Activated CD4-positive, alpha-beta T cell treated with anti-CD3 and anti-CD28 coated beads for 36 hours (primary cell): ENCODE data around the gene RB1. TPM values are rescaled to one million over a fixed set of nuclear protein-coding genes. Genes with fewer than 3 reads are reported as not detected.

Experiments
- ATAC-seq: fragments of 200-7000 bp; cut with Tn5 transposase; one replicate; pipeline ENCODE4 v1.10.0; 2021; ENCODE audit warnings: mild to moderate bottlenecking, moderate library complexity
- CTCF ChIA-PET: fragments of 350-600 bp; sonication (Branson Sonifier 250); formaldehyde crosslinking; loops from one replicate; lab custom pipeline; 2021; ENCODE audit warnings: antibody characterized with exemption; lab: Charles Lee
- POLR2A ChIA-PET: fragments of 350-600 bp; sonication (Branson Sonifier 250); formaldehyde crosslinking; loops from one replicate; lab custom pipeline; 2021; ENCODE audit warnings: antibody characterized with exemption, inconsistent platforms; lab: Charles Lee
- DNase-seq: peaks from one replicate; pipeline ENCODE4 v3.0.0-alpha.2; 2020
- H3K27ac Mint-ChIP-seq: one replicate; pipeline ENCODE4 v1.8.0; 2021; ENCODE audit warnings: mixed read lengths
- H3K27me3 Mint-ChIP-seq: one replicate; pipeline ENCODE4 v1.8.0; 2021; ENCODE audit warnings: mixed read lengths
- H3K36me3 Mint-ChIP-seq: one replicate; pipeline ENCODE4 v1.8.0; 2021; ENCODE audit warnings: low read depth, mixed read lengths
- H3K4me1 Mint-ChIP-seq: one replicate; pipeline ENCODE4 v1.8.0; 2021; ENCODE audit warnings: mixed read lengths
- H3K4me3 Mint-ChIP-seq: one replicate; pipeline ENCODE4 v1.8.0; 2021; ENCODE audit warnings: mild to moderate bottlenecking, moderate library complexity, mixed read lengths
- H3K9me3 Mint-ChIP-seq: one replicate; pipeline ENCODE4 v1.8.0; 2021; ENCODE audit warnings: low read depth, mixed read lengths
- intact Hi-C, 2 experiments: fragments of 100-400 bp; cut with DNase I in 1 of 2; cut with micrococcal nuclease in 1 of 2; formaldehyde crosslinking; loops; one replicate each; pipeline versions ENCODE4 v1.14.2 to v1.15.1; 2022 to 2024; cut with DNase I, micrococcal nuclease
- total RNA-seq, 2 experiments: library from RNA; stranded (reverse); gene quantifications; one replicate each; pipeline ENCODE4 v1.2.3, GENCODE V29; 2021

The RB1 gene
- total RNA-seq, 2 experiments from 2014 or later = 26.9 to 32.8 TPM

GRCh38 chr13:48393698-48394085 lies 90.1 kb downstream of the RB1 start:
- no peaks in the 10 kb centered on the region for H3K27me3 Mint-ChIP-seq
- peaks cover 14% of the 10 kb centered on the region for H3K9me3 Mint-ChIP-seq
- no peak overlapping the region for H3K27ac Mint-ChIP-seq
- intact Hi-C loops = no loop called here
- H3K36me3 Mint-ChIP-seq = peaks cover 57% of the 10 kb centered on the region
- POLR2A ChIA-PET = no interaction called here
- CTCF ChIA-PET = no interaction called here
- ATAC-seq = no peak
- peaks cover 5% of the 10 kb centered on the region for H3K4me1 Mint-ChIP-seq
- H3K4me3 Mint-ChIP-seq = no peak overlapping the region
- no peak for DNase-seq

GRCh38 chr13:48397744-48398143 lies 94.2 kb downstream of the RB1 start:
- CTCF ChIA-PET = interaction anchor here (1.1 kb wide), 1 partner anchor 182 kb away, joined by 3 read pairs; no protein-coding TSS in a partner anchor
- POLR2A ChIA-PET = no interaction called here
- peaks cover 8% of the 10 kb centered on the region for H3K9me3 Mint-ChIP-seq
- intact Hi-C loops = no loop called here
- no peaks in the 10 kb centered on the region for H3K27me3 Mint-ChIP-seq
- H3K36me3 Mint-ChIP-seq = peaks cover 37% of the 10 kb centered on the region
- ATAC-seq (no peak), DNase-seq (no peak)
- no peak overlapping the region for H3K27ac Mint-ChIP-seq
- peaks cover 29% of the 10 kb centered on the region for H3K4me1 Mint-ChIP-seq
- no peak overlapping the region for H3K4me3 Mint-ChIP-seq

DNA sequence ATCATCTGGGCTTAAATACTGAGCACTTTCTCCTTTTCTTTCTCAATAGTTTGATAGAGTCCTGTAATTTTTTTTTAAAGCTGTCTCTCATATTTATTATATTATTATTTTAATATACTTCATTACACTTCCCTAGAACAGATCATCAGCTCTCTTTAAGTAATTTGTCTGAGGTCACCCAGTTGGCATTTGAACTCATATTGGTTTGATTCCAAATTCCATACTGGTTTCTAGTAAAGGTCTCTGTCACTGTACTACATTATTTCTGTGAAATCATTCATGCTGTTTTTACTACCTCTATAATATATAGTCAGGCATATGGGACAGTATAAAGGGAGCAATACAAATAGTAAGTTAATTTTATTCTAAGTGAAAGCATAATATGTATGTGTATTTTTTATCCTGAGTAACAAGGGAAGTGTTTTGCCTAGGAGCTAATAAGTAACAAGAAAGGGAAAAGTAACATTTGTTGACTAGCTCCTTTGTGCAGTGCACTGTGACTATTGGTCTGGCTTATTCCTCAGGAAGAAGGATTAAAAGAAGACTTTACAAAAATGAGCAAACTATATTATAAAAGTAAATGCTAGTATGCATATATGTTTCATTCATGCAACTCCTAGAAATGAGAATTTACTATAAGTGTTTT lies 95.0 kb downstream of the RB1 start:
- Mint-ChIP-seq H3K4me3 (no peak overlapping the region), H3K4me1 (peaks cover 36% of the 10 kb centered on the region), H3K9me3 (peaks cover 8% of the 10 kb centered on the region), H3K27me3 (no peaks in the 10 kb centered on the region), H3K27ac (no peak overlapping the region), H3K36me3 (peaks cover 29% of the 10 kb centered on the region)
- ATAC-seq = no peak
- DNase-seq = no peak
- ChIA-PET CTCF (interaction anchor here (1.1 kb wide), 1 partner anchor 182 kb away, joined by 3 read pairs; no protein-coding TSS in a partner anchor), POLR2A (no interaction called here)
- intact Hi-C loops = no loop called here

DNA sequence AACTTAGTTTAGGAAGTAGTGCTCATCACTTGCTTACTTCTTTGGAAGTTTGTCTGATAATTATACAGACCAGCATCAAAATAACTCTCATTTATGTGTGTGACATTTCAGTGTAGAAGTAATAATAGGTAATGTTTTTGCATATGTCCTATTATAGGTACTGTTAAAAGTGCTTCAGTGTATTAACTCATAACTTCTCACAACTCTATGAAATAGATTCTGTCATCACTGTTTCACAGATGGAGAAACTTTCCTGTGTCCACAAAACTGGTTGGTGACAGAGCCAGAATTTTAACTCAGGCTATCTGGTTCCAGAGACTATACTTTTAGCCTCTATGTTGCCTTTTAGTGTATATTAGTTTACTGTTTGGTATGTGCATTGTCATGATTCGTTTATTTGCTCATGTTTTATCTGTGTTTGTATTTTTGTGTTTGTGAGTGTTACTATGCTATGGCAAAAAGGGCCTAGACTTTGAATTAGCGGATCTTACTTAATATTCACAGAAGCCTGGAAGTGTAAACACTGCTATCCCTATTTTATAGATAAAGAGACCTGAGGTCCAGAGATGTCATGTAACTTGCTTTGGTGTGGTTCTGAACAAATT lies 96.6 kb downstream of the RB1 start:
- peaks cover 8% of the 10 kb centered on the region for H3K9me3 Mint-ChIP-seq
- H3K36me3 Mint-ChIP-seq = peaks cover 22% of the 10 kb centered on the region
- POLR2A ChIA-PET = no interaction called here
- ATAC-seq = no peak
- H3K27me3 Mint-ChIP-seq = no peaks in the 10 kb centered on the region
- peaks cover 47% of the 10 kb centered on the region for H3K4me1 Mint-ChIP-seq
- H3K4me3 Mint-ChIP-seq = no peak overlapping the region
- DNase-seq = no peak
- H3K27ac Mint-ChIP-seq = no peak overlapping the region
- intact Hi-C loops = loop anchor here (5.0 kb wide), 4 partner anchors 163 to 363 kb away; partner anchors contain the start of gene NUDT15 (in 1 of the 2)
- CTCF ChIA-PET = no interaction called here

GRCh38 chr13:48400850-48401291 lies 97.3 kb downstream of the RB1 start:
- ATAC-seq = peak; percentile 21
- Mint-ChIP-seq H3K9me3 (peaks cover 4% of the 10 kb centered on the region), H3K27ac (peak overlapping the region; percentile 1), H3K27me3 (no peaks in the 10 kb centered on the region), H3K4me1 (peaks cover 53% of the 10 kb centered on the region), H3K36me3 (peaks cover 16% of the 10 kb centered on the region), H3K4me3 (no peak overlapping the region)
- ChIA-PET POLR2A (no interaction called here), CTCF (no interaction called here)
- intact Hi-C loops = loop anchor here (5.0 kb wide), 4 partner anchors 164 to 364 kb away; partner anchors contain the start of gene NUDT15 (in 1 of the 2)
- no peak for DNase-seq

DNA sequence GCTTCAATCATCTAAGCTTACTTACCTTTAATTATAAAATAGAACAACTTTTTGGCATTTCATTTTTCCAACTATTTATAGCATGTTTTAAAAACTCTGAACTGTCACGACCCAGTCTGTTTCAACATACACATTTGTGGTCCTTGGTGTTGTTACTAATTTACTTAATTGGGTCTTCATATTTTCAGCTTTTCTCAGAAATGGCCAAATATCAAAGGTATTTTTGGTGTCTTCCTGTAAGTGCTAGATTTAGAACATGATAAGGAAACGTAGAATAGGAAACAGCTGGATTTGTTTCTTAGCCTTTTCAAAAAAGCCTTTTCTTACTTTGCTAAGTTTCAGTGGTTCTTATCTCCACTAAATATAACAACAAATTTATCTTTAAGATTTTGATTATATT lies 97.9 kb downstream of the RB1 start:
- H3K4me1 Mint-ChIP-seq = peaks cover 58% of the 10 kb centered on the region
- ATAC-seq = no peak
- H3K9me3 Mint-ChIP-seq = peaks cover under 1% of the 10 kb centered on the region
- intact Hi-C loops = loop anchor here (5.0 kb wide), 4 partner anchors 164 to 364 kb away; partner anchors contain the start of gene NUDT15 (in 1 of the 2)
- CTCF ChIA-PET = interaction anchor here (0.7 kb wide), 1 partner anchor 131 kb away, joined by 3 read pairs; the partner anchor contains the start of gene RCBTB2
- POLR2A ChIA-PET = no interaction called here
- no peaks in the 10 kb centered on the region for H3K27me3 Mint-ChIP-seq
- no peak overlapping the region for H3K4me3 Mint-ChIP-seq
- H3K36me3 Mint-ChIP-seq = peaks cover 14% of the 10 kb centered on the region
- no peak overlapping the region for H3K27ac Mint-ChIP-seq
- DNase-seq = no peak

DNA sequence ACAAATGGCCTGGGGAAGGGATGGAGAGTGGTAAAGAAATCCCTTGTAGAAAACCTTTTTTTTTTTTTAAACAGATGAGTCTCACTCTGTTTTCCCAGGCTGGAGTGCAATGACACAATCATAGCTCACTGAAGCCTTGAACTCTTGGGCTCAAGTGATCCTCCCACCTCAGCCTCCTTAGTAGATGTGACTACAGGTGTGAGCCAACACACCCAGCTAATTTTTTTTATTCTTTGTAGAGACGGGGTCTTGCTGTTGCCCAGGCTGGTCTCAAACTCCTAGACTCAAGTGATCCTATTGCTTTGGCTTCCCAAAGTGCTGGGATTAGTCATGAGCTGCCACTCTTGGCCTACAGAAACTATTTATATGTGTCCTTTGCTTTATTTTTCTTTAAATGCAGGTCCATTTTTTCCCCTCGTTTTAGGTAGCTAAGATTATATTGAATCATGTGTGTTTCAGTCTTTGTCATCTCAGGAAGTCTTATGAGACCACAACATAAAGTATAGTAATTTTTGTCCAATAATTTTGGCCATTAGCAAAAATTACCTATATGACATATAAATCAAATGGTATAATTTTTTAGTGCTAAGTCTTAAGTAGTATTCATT lies 98.9 kb downstream of the RB1 start:
- Mint-ChIP-seq H3K4me3 (no peak overlapping the region), H3K36me3 (peaks cover 10% of the 10 kb centered on the region), H3K27ac (peak overlapping the region; percentile 61), H3K9me3 (no peaks in the 10 kb centered on the region), H3K27me3 (no peaks in the 10 kb centered on the region), H3K4me1 (peaks cover 60% of the 10 kb centered on the region)
- CTCF ChIA-PET = interaction anchor here (0.6 to 0.9 kb wide), 2 partner anchors 10 to 604 kb away, joined by 3 to 6 read pairs; partner anchors contain the start of gene LPAR6
- ATAC-seq = peak; percentile 11
- POLR2A ChIA-PET = interaction anchor here (1.0 kb wide), 1 partner anchor 130 kb away, joined by 3 read pairs; the partner anchor contains the start of gene RCBTB2
- intact Hi-C loops = loop anchor here (2.0 to 5.0 kb wide), 9 partner anchors 90 to 482 kb away; partner anchors contain the start of genes NUDT15 (in 1 of the 2) and RCBTB2 (in 1 of the 2)
- DNase-seq = peak; percentile 18

DNA sequence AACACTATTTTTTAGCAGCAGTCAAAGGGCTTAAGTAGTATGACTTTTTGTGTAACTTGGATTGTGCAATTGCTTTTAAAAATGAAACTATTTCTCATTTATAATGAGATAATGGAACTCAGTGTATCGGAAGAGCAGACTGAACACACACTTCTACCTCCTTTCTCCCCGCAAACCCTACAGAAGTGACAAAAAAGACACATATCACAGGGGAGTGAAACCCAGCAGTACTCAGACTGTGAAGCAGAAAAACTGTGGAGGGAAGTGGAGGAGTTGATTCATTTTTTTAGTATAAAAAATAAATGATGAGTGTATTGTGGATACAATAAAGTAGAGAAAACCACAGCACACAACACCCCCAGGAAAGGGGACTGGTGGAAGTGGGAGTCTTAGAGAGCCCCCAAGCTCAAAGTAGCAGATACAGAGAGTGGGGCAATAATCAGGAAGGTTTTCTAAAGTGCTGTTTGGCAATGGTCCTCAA lies 99.6 kb downstream of the RB1 start:
- H3K27ac Mint-ChIP-seq = peak overlapping the region; percentile 76
- POLR2A ChIA-PET = interaction anchor here (0.7 to 1.0 kb wide), 2 partner anchors 129 to 248 kb away, joined by 3 read pairs; partner anchors contain the start of gene RCBTB2
- H3K4me1 Mint-ChIP-seq = peaks cover 63% of the 10 kb centered on the region
- CTCF ChIA-PET = interaction anchor here (0.9 kb wide), 1 partner anchor 9 kb away, joined by 6 read pairs; the partner anchor contains the start of gene LPAR6
- peaks cover 11% of the 10 kb centered on the region for H3K36me3 Mint-ChIP-seq
- intact Hi-C loops = loop anchor here (1.0 to 5.0 kb wide), 12 partner anchors 9 to 482 kb away; partner anchors contain the start of genes LPAR6 (in 1 of the 2), NUDT15 (in 1 of the 2) and RCBTB2 (in 1 of the 2)
- ATAC-seq (peak; percentile 95), DNase-seq (peak; percentile 50)
- H3K4me3 Mint-ChIP-seq = peak overlapping the region; percentile 11
- no peaks in the 10 kb centered on the region for H3K9me3 Mint-ChIP-seq
- H3K27me3 Mint-ChIP-seq = no peaks in the 10 kb centered on the region

GRCh38 chr13:48403913-48404312 lies 100.4 kb downstream of the RB1 start:
- Mint-ChIP-seq H3K4me1 (peaks cover 71% of the 10 kb centered on the region), H3K4me3 (no peak overlapping the region), H3K9me3 (no peaks in the 10 kb centered on the region), H3K27me3 (no peaks in the 10 kb centered on the region), H3K27ac (no peak overlapping the region), H3K36me3 (peaks cover 11% of the 10 kb centered on the region)
- DNase-seq (no peak), ATAC-seq (no peak)
- ChIA-PET CTCF (no interaction called here), POLR2A (no interaction called here)
- intact Hi-C loops = loop anchor here (1.0 to 5.0 kb wide), 12 partner anchors 8 to 481 kb away; partner anchors contain the start of genes LPAR6 (in 1 of the 2), NUDT15 (in 1 of the 2) and RCBTB2 (in 1 of the 2)

DNA sequence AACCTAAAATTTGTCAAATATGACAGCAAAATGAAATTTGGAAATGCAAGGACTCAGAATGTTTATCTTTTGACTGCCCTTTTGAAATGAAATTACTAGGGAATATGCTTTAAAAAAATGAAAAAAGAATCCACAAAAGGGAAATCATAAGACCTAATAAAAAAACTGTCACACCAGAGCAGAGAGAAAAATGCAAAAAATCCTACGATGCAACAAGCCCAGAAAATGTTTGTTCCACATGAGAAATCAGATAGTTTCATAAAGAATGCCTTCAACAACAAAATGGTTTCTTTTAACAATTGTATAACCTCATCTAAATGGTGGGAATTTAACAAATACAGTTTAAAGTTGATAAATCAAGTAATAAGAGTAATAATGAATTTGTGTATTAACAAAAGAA lies 101.4 kb downstream of the RB1 start:
- DNase-seq = no peak
- peaks cover 11% of the 10 kb centered on the region for H3K36me3 Mint-ChIP-seq
- H3K27ac Mint-ChIP-seq = no peak overlapping the region
- intact Hi-C loops = loop anchor here (5.0 kb wide), 4 partner anchors 168 to 368 kb away; partner anchors contain the start of gene NUDT15 (in 1 of the 2)
- ChIA-PET POLR2A (no interaction called here), CTCF (interaction anchor here (0.6 kb wide), 1 partner anchor 195 kb away, joined by 3 read pairs; no protein-coding TSS in a partner anchor)
- H3K9me3 Mint-ChIP-seq = no peaks in the 10 kb centered on the region
- no peaks in the 10 kb centered on the region for H3K27me3 Mint-ChIP-seq
- H3K4me3 Mint-ChIP-seq = no peak overlapping the region
- peaks cover 75% of the 10 kb centered on the region for H3K4me1 Mint-ChIP-seq
- ATAC-seq = no peak

- ChIA-PET POLR2A (no interaction called here), CTCF (interaction anchor here (0.6 kb wide), 1 partner anchor 129 kb away, joined by 3 read pairs; no protein-coding TSS in a partner anchor)
- H3K36me3 Mint-ChIP-seq = peaks cover 11% of the 10 kb centered on the region
- no peak overlapping the region for H3K27ac Mint-ChIP-seq
- H3K9me3 Mint-ChIP-seq = no peaks in the 10 kb centered on the region
- no peak for ATAC-seq
- no peaks in the 10 kb centered on the region for H3K27me3 Mint-ChIP-seq
- DNase-seq = no peak
- intact Hi-C loops = no loop called here
- H3K4me1 Mint-ChIP-seq = peaks cover 72% of the 10 kb centered on the region
- H3K4me3 Mint-ChIP-seq = no peak overlapping the region
These were observed 102.3 kb downstream of the RB1 start for GRCh38 chr13:48405875-48406274.
